HepG2 (cell line): Measurements from ENCODE around the gene SGTB. TPM values are rescaled to one million over a fixed set of nuclear protein-coding genes. Genes with fewer than 3 reads are reported as not detected.

Experiments
- AGO2 ChIP-seq: fragments of 200-400 bp; formaldehyde crosslinking; optimal IDR thresholded peaks from 2 replicates; pipeline ENCODE3; 2017; ENCODE audit warnings: mild to moderate bottlenecking, low read depth, low read length, moderate library complexity
- BHLHE40 ChIP-seq: IDR thresholded peaks from 2 replicates; pipeline ENCODE4 v1.6.1; 2011; ENCODE audit warnings: low read length, improper control_type of control experiment
- DR1 ChIP-seq: sonication (generic); formaldehyde crosslinking; IDR thresholded peaks from 2 replicates; pipeline ENCODE4 v1.8.0; 2021; ENCODE audit warnings: mild to moderate bottlenecking, missing genetic modification reagents, inconsistent platforms
- GATAD1 ChIP-seq: IDR thresholded peaks from 2 replicates; pipeline ENCODE4 v1.6.1; 2016; ENCODE audit warnings: missing genetic modification reagents, missing compliant biosample characterization
- MAF1 ChIP-seq: sonication (generic); formaldehyde crosslinking; IDR thresholded peaks from 2 replicates; pipeline ENCODE4 v1.5.0; 2020; ENCODE audit warnings: missing genetic modification reagents, borderline replicate concordance
- NFKB2 ChIP-seq: sonication (generic); formaldehyde crosslinking; IDR thresholded peaks from 2 replicates; pipeline ENCODE4 v1.4.0; 2020; ENCODE audit warnings: missing genetic modification reagents, borderline replicate concordance
- NR1H2 ChIP-seq: sonication (generic); formaldehyde crosslinking; IDR thresholded peaks from 2 replicates; pipeline ENCODE4 v1.8.1; 2022; ENCODE audit warnings: low read depth, missing genetic modification reagents, borderline replicate concordance
- PAF1 ChIP-seq: IDR thresholded peaks from 2 replicates; pipeline ENCODE4 v1.6.1; 2016; ENCODE audit warnings: missing genetic modification reagents, missing compliant biosample characterization
- SMYD3 ChIP-seq: sonication (generic); formaldehyde crosslinking; IDR thresholded peaks from 2 replicates; pipeline ENCODE4 v1.8.1; 2023; ENCODE audit warnings: mild to moderate bottlenecking, missing genetic modification reagents
- ZBTB38 ChIP-seq: sonication (generic); formaldehyde crosslinking; IDR thresholded peaks from 2 replicates; pipeline ENCODE4 v1.5.1; 2020; ENCODE audit warnings: mild to moderate bottlenecking, missing genetic modification reagents
- ZNF124 ChIP-seq: sonication (generic); formaldehyde crosslinking; IDR thresholded peaks from 2 replicates; pipeline ENCODE4 v1.4.0; 2020; ENCODE audit warnings: missing genetic modification reagents
- ZNF605 ChIP-seq: sonication (generic); formaldehyde crosslinking; IDR thresholded peaks from 2 replicates; pipeline ENCODE4 v1.8.0; 2022; ENCODE audit warnings: mild to moderate bottlenecking, missing genetic modification reagents
- ZNF768 ChIP-seq: sonication (generic); formaldehyde crosslinking; IDR thresholded peaks from 2 replicates; pipeline ENCODE4 v1.4.0; 2020; ENCODE audit warnings: missing genetic modification reagents
- ZNF780A ChIP-seq: sonication (generic); formaldehyde crosslinking; IDR thresholded peaks from 2 replicates; pipeline ENCODE4 v1.8.0; 2022; ENCODE audit warnings: mild to moderate bottlenecking, missing genetic modification reagents, moderate library complexity
- polyA plus RNA-seq, 8 experiments: library from polyadenylated mRNA; depleted of rRNA in 3 of 8; stranded (reverse) in 7 of 8; unstranded in 1 of 8; fragments of >200 nt; fragmentation: Illumina TruSeq in 4 of 8; extraction: Trizol in 4 of 8; gene quantifications; 2 replicates each; pipeline versions ENCODE4 v1.2.1 to v1.2.3, GENCODE V29; 2011 to 2016; ENCODE audit warnings: low read depth in 4 of 8, missing spikeins in 1 of 8, mixed read lengths in 1 of 8; ENCODE audit not compliant: insufficient read depth in 1 of 8
- total RNA-seq, 5 experiments: library from RNA; depleted of rRNA; stranded (reverse); fragments of >200 nt; fragmentation: Illumina TruSeq; extraction: Trizol; gene quantifications; 2 replicates each; pipeline ENCODE4 v1.2.3, GENCODE V29; 2016; ENCODE audit warnings: low read depth in 1 of 5
- TF ChIP-seq, protein P1 (sequence below): sonication (generic); formaldehyde crosslinking; conservative IDR thresholded peaks from 2 replicates; pipeline ENCODE4 v1.4.0; 2020; ENCODE audit warnings: mild to moderate bottlenecking, missing genetic modification reagents, moderate library complexity
- TF ChIP-seq, protein P2 (sequence below): sonication (generic); formaldehyde crosslinking; IDR thresholded peaks from 2 replicates; pipeline ENCODE4 v1.5.1; 2020; ENCODE audit warnings: mild to moderate bottlenecking, missing genetic modification reagents, moderate library complexity
- TF ChIP-seq, protein P3 (sequence below): sonication (generic); formaldehyde crosslinking; IDR thresholded peaks from 2 replicates; pipeline ENCODE4 v1.4.0; 2020; ENCODE audit warnings: low read depth, missing genetic modification reagents

Gene SGTB
- total and polyA plus RNA-seq, 2 of the 13 experiments (the other 11 are each of a cell fraction or from before 2014, with no cell fraction given): 5.2 to 11.2 TPM

DNA sequence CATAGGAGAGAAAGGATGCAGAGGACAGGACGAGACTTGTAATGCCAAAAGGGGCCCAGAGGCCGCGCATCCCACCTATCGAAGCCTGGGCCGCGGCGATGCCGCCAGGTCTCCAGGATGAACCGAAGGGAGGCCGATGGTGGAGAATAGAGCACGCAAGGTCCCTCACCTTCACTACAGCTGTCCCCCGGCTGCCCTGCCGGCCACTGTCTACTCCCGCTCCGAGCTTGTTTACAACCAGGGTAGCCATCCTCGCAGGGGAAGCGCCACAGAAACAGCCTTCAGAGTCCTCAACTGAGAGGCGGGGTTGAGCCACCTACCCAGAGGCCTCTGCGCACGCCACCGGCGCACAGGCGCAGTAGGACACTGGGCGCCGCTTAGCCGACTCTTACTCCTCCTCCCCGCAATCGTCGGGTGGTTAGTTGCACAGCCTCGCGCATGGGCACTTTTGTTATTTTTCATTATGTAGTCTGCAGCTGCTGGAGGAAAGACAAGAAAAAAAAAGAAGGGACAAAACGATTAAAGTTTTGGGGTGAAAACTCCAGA is 97.8 kb downstream of the SGTB start, which contains the start of gene TRIM23 (continued):
- TF ChIP-seq, protein P1, sequence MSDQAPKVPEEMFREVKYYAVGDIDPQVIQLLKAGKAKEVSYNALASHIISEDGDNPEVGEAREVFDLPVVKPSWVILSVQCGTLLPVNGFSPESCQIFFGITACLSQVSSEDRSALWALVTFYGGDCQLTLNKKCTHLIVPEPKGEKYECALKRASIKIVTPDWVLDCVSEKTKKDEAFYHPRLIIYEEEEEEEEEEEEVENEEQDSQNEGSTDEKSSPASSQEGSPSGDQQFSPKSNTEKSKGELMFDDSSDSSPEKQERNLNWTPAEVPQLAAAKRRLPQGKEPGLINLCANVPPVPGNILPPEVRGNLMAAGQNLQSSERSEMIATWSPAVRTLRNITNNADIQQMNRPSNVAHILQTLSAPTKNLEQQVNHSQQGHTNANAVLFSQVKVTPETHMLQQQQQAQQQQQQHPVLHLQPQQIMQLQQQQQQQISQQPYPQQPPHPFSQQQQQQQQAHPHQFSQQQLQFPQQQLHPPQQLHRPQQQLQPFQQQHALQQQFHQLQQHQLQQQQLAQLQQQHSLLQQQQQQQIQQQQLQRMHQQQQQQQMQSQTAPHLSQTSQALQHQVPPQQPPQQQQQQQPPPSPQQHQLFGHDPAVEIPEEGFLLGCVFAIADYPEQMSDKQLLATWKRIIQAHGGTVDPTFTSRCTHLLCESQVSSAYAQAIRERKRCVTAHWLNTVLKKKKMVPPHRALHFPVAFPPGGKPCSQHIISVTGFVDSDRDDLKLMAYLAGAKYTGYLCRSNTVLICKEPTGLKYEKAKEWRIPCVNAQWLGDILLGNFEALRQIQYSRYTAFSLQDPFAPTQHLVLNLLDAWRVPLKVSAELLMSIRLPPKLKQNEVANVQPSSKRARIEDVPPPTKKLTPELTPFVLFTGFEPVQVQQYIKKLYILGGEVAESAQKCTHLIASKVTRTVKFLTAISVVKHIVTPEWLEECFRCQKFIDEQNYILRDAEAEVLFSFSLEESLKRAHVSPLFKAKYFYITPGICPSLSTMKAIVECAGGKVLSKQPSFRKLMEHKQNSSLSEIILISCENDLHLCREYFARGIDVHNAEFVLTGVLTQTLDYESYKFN (CRISPR knock-in tag): peak; percentile 27; the same call in 1 of the 2 replicates
- TF ChIP-seq GATAD1: peak; percentile 82
- TF ChIP-seq ZNF768 (CRISPR knock-in tag): peak; percentile 46; the same call in 1 of the 2 replicates
- peak; percentile 52; the same call in 1 of the 2 replicates for TF ChIP-seq ZBTB38
- no peak for TF ChIP-seq AGO2
- TF ChIP-seq ZNF605: no peak
- TF ChIP-seq, protein P2, sequence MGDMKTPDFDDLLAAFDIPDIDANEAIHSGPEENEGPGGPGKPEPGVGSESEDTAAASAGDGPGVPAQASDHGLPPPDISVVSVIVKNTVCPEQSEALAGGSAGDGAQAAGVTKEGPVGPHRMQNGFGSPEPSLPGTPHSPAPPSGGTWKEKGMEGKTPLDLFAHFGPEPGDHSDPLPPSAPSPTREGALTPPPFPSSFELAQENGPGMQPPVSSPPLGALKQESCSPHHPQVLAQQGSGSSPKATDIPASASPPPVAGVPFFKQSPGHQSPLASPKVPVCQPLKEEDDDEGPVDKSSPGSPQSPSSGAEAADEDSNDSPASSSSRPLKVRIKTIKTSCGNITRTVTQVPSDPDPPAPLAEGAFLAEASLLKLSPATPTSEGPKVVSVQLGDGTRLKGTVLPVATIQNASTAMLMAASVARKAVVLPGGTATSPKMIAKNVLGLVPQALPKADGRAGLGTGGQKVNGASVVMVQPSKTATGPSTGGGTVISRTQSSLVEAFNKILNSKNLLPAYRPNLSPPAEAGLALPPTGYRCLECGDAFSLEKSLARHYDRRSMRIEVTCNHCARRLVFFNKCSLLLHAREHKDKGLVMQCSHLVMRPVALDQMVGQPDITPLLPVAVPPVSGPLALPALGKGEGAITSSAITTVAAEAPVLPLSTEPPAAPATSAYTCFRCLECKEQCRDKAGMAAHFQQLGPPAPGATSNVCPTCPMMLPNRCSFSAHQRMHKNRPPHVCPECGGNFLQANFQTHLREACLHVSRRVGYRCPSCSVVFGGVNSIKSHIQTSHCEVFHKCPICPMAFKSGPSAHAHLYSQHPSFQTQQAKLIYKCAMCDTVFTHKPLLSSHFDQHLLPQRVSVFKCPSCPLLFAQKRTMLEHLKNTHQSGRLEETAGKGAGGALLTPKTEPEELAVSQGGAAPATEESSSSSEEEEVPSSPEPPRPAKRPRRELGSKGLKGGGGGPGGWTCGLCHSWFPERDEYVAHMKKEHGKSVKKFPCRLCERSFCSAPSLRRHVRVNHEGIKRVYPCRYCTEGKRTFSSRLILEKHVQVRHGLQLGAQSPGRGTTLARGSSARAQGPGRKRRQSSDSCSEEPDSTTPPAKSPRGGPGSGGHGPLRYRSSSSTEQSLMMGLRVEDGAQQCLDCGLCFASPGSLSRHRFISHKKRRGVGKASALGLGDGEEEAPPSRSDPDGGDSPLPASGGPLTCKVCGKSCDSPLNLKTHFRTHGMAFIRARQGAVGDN (CRISPR knock-in tag): peak; percentile 96
- TF ChIP-seq BHLHE40: no peak
- TF ChIP-seq NR1H2 (CRISPR knock-in tag): no peak
- no peak for TF ChIP-seq MAF1 (CRISPR knock-in tag)
- TF ChIP-seq ZNF780A (CRISPR knock-in tag): no peak
- 0 out of 2 replicates have a peak, but pooled peaks have one; percentile 9 for TF ChIP-seq ZNF124 (CRISPR knock-in tag)
- TF ChIP-seq NFKB2 (CRISPR knock-in tag): peak; percentile 60; the same call in 1 of the 2 replicates
- TF ChIP-seq SMYD3 (CRISPR knock-in tag): 0 out of 2 replicates have a peak, but pooled peaks have one; percentile 68
- TF ChIP-seq PAF1: no peak
- no peak; the same call in 1 of the 2 replicates for TF ChIP-seq DR1 (CRISPR knock-in tag)
- TF ChIP-seq, protein P3, sequence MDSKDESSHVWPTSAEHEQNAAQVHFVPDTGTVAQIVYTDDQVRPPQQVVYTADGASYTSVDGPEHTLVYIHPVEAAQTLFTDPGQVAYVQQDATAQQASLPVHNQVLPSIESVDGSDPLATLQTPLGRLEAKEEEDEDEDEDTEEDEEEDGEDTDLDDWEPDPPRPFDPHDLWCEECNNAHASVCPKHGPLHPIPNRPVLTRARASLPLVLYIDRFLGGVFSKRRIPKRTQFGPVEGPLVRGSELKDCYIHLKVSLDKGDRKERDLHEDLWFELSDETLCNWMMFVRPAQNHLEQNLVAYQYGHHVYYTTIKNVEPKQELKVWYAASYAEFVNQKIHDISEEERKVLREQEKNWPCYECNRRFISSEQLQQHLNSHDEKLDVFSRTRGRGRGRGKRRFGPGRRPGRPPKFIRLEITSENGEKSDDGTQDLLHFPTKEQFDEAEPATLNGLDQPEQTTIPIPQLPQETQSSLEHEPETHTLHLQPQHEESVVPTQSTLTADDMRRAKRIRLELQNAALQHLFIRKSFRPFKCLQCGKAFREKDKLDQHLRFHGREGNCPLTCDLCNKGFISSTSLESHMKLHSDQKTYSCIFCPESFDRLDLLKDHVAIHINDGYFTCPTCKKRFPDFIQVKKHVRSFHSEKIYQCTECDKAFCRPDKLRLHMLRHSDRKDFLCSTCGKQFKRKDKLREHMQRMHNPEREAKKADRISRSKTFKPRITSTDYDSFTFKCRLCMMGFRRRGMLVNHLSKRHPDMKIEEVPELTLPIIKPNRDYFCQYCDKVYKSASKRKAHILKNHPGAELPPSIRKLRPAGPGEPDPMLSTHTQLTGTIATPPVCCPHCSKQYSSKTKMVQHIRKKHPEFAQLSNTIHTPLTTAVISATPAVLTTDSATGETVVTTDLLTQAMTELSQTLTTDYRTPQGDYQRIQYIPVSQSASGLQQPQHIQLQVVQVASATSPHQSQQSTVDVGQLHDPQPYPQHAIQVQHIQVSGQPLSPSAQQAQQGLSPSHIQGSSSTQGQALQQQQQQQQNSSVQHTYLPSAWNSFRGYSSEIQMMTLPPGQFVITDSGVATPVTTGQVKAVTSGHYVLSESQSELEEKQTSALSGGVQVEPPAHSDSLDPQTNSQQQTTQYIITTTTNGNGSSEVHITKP (CRISPR knock-in tag): no peak
